GM19328 (cell line): ENCODE data around the gene LITAFD.
"Not testable (repeated sequence)": the region's sequence is repeated elsewhere in the genome, so short reads cannot be mapped to it uniquely, and the experiment has no call there.

Source experiments
- ATAC-seq: cut with Tn5 transposase; IDR thresholded peaks from one replicate; pipeline ENCODE4 v1.9.1; 2021; ENCODE audit warnings: mild to moderate bottlenecking, moderate library complexity; ENCODE audit not compliant: unreplicated experiment

LITAFD gene

GRCh38 chr16:8882041-8882617 lies at the start of gene LITAFD:
Gene LITAFD (plus strand): TSS chr16:8882351. CDS start chr16:8884356, 2,005 bp downstream.
- no peak for ATAC-seq

- ATAC-seq: no peak
Measured at GRCh38 chr16:8832717-8833105, 49.4 kb upstream of the LITAFD start.

DNA sequence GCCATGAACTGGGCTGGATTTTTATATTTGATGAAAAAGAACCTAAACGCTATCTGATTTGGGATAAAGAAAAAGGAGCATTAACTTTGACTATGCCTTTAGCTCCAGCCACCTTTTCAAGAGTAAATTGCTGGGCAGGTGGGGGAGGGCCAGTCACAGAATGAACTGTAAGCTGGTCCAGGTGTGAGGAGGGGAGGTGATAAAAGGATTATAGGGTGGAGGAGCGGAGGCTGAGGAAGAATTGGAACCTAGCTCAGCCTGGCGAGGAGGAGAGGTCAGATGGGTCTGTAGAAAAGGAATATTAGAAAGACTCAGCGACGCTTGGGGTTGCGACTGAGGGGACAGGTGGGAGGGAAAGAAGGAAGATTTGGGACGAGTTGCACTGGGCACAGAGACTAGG lies 45.4 kb upstream of the LITAFD start:
- not testable (repeated sequence) for ATAC-seq

GRCh38 chr16:8837594-8837993 lies 44.6 kb upstream of the LITAFD start:
- ATAC-seq: not testable (repeated sequence)

DNA sequence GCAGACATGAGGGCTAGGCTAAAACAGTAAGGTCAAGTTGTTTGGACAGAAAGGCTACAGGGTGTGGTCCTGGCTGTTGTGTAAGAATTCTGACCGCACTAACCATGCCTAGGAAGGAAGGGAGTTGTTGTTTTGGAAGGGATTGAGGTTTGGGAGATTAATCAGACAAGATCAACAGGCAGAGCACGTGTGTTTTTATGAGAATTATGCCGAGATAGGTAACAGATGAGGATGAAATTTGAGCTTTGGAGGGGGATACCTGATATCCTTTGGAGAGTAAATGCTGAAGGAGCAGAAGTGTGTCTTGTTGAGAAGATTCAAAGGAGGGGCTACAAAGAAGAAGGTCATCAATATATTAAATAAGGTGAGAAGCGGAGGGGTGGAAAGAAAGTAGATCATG lies 40.1 kb upstream of the LITAFD start:
- not testable (repeated sequence) for ATAC-seq

DNA sequence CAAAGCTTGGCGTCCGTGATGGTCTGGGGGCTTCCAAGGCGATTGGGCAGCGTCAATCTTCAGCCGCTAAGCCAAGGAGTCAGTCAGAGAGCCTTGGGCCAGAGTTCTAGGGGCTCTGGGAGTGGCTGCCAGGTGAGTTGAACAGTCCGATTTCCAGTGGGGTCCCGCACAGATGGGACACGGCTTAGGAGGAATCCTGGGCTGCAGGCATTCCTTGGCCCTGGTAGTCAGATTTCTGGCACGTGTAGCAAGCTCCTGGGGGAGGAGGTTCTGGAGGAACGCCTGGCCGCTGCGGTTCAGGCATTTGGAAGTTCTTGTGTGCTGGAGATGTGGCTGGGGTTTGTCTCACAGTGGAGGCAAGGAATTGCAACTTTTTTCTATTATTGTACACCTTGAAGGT lies 38.9 kb upstream of the LITAFD start:
- not testable (repeated sequence) for ATAC-seq

GRCh38 chr16:8845699-8846298 lies 36.4 kb upstream of the LITAFD start:
- no peak for ATAC-seq

DNA sequence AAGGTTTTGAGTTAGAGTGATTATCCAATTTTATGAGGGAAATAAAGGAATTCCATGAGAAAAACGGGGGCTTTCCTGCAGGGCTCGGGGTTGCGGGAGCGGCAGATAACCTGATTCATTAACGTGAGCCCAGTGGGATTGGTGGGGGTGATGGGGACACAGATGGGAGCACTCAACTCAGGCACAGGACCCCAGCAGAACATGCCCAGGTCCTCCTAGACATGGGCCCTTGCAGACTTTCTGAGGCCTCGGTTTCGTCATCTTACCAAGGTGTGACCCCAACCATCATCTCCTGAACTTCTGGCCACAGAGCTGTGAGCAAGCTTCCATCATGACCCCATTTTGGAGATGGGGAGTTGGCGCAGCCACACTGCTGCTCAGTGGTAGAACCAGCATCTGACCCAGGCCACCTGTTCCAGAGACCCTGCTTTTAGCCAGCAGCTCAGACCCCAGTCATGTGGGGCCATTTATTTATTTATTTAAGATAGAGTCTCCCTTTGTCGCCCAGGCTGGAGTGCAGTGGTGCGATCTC lies 35.7 kb upstream of the LITAFD start:
- no peak for ATAC-seq

GRCh38 chr16:8847145-8847544 lies 35.0 kb upstream of the LITAFD start:
- ATAC-seq: no peak

GRCh38 chr16:8847623-8848022 lies 34.5 kb upstream of the LITAFD start:
- ATAC-seq: no peak

DNA sequence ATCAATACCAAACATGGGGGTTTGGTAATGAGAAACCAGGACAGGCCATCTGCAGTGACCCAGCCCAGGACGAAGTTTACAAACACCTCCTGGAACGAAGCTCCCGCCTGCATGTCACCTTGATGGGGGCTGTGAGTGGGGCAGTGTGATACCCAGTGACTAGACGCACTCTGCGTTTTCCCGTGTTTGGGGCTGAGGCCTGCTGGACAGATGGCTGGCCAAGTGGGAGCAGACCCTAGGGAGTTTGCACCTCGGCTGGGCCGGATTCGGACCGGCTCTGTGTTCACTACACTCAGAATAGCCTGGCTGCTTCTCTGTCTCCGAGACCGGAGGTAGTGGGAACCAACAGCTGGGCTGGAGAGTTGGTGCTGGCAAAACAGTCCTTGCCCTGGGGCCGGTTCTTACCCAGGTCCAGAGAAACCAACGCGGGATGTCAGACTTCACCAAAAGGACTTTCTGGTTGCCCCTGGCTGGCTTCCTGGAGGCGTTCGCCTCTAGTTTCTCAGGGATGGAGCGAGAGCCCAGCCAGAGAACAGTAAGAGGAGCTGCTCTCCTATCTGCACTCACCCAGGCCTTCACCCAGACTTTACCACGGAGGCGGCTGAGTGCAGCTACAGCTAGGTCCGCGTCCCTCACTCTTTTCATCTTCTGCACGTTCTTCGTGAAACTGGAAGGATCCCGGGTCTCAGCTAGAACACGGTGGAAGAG lies 33.8 kb upstream of the LITAFD start:
- no peak for ATAC-seq

GRCh38 chr16:8848939-8849391 lies 33.2 kb upstream of the LITAFD start:
- no peak for ATAC-seq

- no peak for ATAC-seq
Measured at GRCh38 chr16:8849411-8850011, 32.6 kb upstream of the LITAFD start.

DNA sequence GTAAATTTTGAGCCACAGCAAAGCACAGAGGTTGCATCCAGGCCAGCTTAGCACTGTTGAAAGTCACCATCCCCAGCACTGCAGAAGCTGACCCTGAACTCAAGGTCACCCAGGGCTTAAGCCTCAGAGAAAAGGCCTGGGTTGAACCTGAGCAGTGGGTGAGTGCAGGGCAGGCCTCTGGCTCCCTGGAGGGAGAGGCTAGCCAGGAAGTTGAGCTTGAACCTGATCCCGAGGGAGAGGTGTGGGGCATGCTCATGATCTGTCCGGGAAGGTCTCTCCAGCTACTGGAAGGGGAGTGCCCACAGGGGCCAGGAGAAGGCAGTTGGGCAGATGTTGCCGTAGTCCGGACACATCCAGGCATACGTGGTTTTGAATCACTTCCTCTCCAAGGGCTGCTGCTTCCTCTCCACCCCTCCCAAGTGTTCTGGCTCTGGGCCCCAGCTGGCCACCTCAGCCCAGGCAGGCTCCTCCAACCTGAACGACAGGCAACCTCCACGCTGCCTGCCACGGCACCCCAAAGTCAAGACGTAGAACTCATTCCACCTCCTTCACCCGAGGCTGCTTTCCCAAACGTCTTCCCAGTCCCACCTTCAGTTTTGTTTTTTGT lies 31.8 kb upstream of the LITAFD start:
- ATAC-seq: no peak

DNA sequence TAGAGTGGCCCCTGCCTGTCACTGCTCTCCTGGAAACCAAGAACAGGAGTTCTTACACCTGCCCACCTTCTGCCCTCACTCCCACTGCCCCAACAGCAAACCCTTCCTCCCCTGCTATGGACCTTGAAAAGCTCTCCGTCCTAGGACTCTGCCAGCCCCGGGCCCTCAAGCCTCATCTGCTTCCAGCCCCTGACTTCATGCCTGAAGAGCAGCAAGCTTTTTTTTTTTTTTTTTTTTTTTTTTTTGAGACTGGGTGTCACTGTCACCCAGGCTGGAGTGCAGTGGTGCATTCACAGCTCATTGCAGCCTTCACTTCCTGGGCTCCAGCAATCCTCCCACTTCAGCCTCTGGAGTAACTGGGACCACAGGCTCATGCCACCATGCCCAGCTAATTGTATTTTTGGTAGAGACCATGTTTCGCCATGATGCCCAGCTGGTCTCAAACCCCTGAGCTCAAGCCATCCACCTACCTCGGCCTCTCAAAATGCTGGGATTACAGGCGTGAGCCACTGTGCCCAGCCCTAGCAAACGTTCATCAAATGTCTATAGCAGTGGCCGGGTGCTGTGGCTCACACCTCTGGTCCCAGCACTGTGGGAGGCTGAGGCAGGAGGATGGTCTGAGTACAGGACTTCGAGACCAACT lies 30.3 kb upstream of the LITAFD start:
- ATAC-seq: no peak

- ATAC-seq: no peak
Measured at GRCh38 chr16:8852534-8852933, 29.6 kb upstream of the LITAFD start.

DNA sequence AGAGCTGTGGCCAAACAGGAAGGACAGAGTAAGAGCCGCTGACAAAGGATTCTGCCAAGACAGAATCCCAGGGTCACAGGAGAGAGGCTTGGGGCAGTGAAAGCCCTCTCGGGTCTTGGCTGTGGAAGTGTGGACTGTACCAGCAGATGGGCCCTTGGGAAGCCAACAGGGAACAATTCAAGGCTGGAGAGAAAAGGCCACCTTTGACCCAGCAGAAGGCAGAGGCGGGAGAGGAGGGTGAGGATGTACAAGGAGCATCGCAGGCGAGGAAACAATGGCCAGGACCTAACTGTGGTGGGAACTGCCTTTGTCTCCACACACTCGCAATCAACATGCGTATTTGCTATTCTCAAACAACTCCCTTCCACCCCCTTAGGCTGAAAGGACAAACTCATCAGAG lies 29.0 kb upstream of the LITAFD start:
- no peak for ATAC-seq

DNA sequence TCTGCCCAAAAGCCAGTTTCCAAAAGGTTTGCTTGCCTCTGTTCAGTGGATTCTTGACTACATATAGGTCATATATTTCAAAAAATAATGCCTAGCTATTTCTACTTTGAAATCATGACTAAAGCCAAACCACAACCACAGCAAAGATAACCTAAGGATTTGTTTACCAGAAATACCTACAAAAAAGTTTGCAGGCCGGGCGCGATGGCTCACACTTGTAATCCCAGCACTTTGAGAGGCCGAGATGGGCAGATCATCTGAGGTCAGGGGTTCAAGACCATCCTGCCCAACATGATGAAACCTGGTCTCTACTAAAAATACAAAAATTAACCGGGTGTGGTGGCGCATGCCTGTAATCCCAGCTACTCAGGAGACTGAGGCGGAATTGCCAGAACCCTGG lies 28.5 kb upstream of the LITAFD start:
- no peak for ATAC-seq

DNA sequence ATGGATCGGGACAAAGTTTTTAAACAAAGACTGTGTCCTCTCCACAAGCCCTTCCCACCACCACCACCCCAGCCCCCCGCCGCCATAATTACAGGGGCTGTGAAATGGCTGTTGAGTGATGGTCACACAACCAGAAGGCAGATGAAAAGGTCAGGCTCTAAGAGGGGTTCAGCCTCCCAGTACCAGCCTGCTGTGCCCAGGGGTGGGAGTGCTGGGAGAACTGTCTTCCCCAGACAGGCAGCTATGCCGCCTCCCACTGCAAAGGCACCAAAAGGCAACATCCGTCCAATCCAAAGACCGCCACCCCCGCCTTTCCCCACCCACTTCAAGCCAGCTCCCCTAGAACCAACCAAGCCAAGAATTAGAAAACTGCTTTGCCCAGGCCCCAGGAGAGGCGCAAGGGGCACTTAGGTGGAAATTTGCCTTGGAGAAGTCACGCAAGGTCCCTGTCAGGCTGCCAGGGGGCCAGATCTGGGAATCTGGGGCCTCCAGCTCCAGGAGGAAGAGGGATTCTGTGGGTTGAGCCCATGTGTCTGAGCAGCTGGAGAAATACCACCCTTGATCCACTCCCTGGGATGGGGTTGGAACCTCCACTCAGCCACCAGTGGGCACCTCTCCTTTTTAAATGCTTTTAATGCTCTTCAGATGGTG lies 27.7 kb upstream of the LITAFD start:
- ATAC-seq: no peak
